Neural progenitor cell (in vitro differentiated cells): ENCODE data around the gene FBXL19. TPM values are rescaled to one million over a fixed set of nuclear protein-coding genes. Genes with fewer than 3 reads are reported as not detected.

Source experiments
- DNase-seq: peaks from one replicate; pipeline ENCODE4 v3.0.0-alpha.2; 2016; ENCODE audit warnings: low spot score
- H2AFZ ChIP-seq: fragments of 200-600 bp; sonication (generic); replicated peaks from 2 replicates; pipeline ENCODE4 v1.6.1; 2016; ENCODE audit warnings: antibody characterized with exemption
- H3F3A ChIP-seq: fragments of 200-600 bp; sonication (generic); 2 replicates; pipeline ENCODE4 v1.6.1; 2016; ENCODE audit warnings: antibody characterized with exemption, low read depth
- H3K27ac ChIP-seq: fragments of 200-600 bp; sonication (generic); 2 replicates; pipeline ENCODE4 v1.5.1; 2016; ENCODE audit warnings: mild to moderate bottlenecking
- H3K27me3 ChIP-seq: fragments of 200-600 bp; sonication (generic); 2 replicates; pipeline ENCODE4 v1.6.1; 2016; ENCODE audit warnings: mild to moderate bottlenecking, moderate library complexity
- H3K36me3 ChIP-seq: fragments of 200-600 bp; sonication (generic); 2 replicates; pipeline ENCODE4 v1.5.1; 2016
- H3K4me1 ChIP-seq: fragments of 200-600 bp; sonication (generic); 2 replicates; pipeline ENCODE4 v1.6.1; 2016; ENCODE audit warnings: mixed run types
- H3K4me2 ChIP-seq: fragments of 200-600 bp; sonication (generic); 2 replicates; pipeline ENCODE4 v1.6.1; 2016
- H3K4me3 ChIP-seq: fragments of 200-600 bp; sonication (generic); 2 replicates; pipeline ENCODE4 v1.5.1; 2016
- H3K79me2 ChIP-seq: fragments of 200-600 bp; sonication (generic); 2 replicates; pipeline ENCODE4 v1.6.1; 2016; ENCODE audit warnings: low read depth
- H3K9ac ChIP-seq: fragments of 200-600 bp; sonication (generic); 2 replicates; pipeline ENCODE4 v1.6.1; 2016
- H3K9me3 ChIP-seq: fragments of 200-600 bp; sonication (generic); 2 replicates; pipeline ENCODE4 v1.5.1; 2016; ENCODE audit warnings: low read depth
- H4K20me1 ChIP-seq: fragments of 200-600 bp; sonication (generic); 2 replicates; pipeline ENCODE4 v1.6.1; 2016; ENCODE audit warnings: low read depth
- H3K27ac Mint-ChIP-seq: 3 replicates; pipeline ENCODE4 v1.8.0; 2021; ENCODE audit warnings: mixed read lengths
- H3K27me3 Mint-ChIP-seq: 2 replicates; pipeline ENCODE4 v1.8.0; 2022; ENCODE audit warnings: low read depth, mild to moderate bottlenecking, inconsistent platforms, moderate library complexity, mixed read lengths; ENCODE audit not compliant: insufficient read depth
- H3K36me3 Mint-ChIP-seq: 3 replicates; pipeline ENCODE4 v1.8.0; 2021; ENCODE audit warnings: mixed read lengths
- H3K4me1 Mint-ChIP-seq: 3 replicates; pipeline ENCODE4 v1.8.0; 2021; ENCODE audit warnings: mixed read lengths
- H3K4me3 Mint-ChIP-seq: 3 replicates; pipeline ENCODE4 v1.8.0; 2021; ENCODE audit warnings: mild to moderate bottlenecking, moderate library complexity, mixed read lengths
- H3K9me3 Mint-ChIP-seq: 3 replicates; pipeline ENCODE4 v1.8.0; 2020; ENCODE audit warnings: mixed read lengths
- EZH2 ChIP-seq: fragments of 200-600 bp; sonication (generic); IDR thresholded peaks from 2 replicates; pipeline ENCODE4 v1.6.1; 2017; ENCODE audit warnings: antibody characterized with exemption, mild to moderate bottlenecking, moderate library complexity
- EZH2phosphoT487 ChIP-seq: fragments of 200-600 bp; sonication (generic); IDR thresholded peaks from 2 replicates; pipeline ENCODE4 v1.6.1; 2017; ENCODE audit warnings: antibody characterized with exemption
- total RNA-seq: library from RNA; depleted of rRNA; stranded (reverse); fragments of >200 nt; gene quantifications from 2 replicates; pipeline ENCODE4 v1.2.3, GENCODE V29; 2015; ENCODE audit warnings: low replicate concordance
- TF ChIP-seq, protein P1 (sequence below): fragments of 200-600 bp; sonication (generic); IDR thresholded peaks from 2 replicates; pipeline ENCODE4 v1.5.1; 2017; ENCODE audit warnings: antibody characterized with exemption, mild to moderate bottlenecking

Gene FBXL19
- total RNA-seq, 1 donor from 2014 or later = 9.2 TPM

DNA sequence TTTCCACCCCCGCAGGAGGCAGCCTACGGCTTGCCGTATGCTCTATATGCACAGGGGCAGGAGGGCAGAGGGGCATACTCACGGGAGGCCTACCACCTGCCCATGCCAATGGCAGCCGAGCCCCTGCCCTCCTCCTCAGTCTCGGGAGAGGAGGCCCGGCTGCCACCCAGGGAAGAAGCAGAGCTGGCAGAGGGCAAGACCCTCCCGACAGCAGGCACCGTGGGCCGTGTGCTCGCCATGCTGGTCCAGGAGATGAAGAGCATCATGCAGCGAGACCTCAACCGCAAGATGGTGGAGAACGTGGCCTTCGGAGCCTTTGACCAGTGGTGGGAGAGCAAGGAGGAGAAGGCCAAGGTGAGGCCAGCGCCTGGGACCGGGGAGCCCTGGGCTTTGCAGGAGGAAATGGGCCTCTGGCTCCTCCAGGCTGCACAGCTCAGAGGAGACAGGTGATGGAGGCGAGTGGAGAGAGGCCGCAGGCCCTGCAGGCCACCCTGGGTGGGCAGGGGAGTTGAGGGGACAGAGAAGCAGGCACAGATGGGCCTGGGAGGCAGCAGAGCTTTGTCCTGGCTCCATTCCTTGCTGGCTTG is 42.8 kb downstream of the FBXL19 start:
- no peak overlapping the region for H3K27ac Mint-ChIP-seq
- Histone ChIP-seq H2AFZ (no peak overlapping the region), H3K4me3 (no peak overlapping the region), H3K4me1 (no peaks in the 10 kb centered on the region), H3K27me3 (no peaks in the 10 kb centered on the region), H3K9ac (no peak overlapping the region), H3F3A (no peaks in the 10 kb centered on the region), H3K27ac (no peak overlapping the region), H4K20me1 (peaks cover 7% of the 10 kb centered on the region), H3K9me3 (no peaks in the 10 kb centered on the region), H3K36me3 (peaks cover 4% of the 10 kb centered on the region), H3K4me2 (no peak overlapping the region), H3K79me2 (no peaks in the 10 kb centered on the region)
- DNase-seq = no peak
- H3K4me3 Mint-ChIP-seq = no peak overlapping the region
- H3K4me1 Mint-ChIP-seq = no peaks in the 10 kb centered on the region
- H3K27me3 Mint-ChIP-seq = peaks cover 7% of the 10 kb centered on the region
- H3K36me3 Mint-ChIP-seq = peaks cover 40% of the 10 kb centered on the region
- H3K9me3 Mint-ChIP-seq = no peaks in the 10 kb centered on the region
- TF ChIP-seq, protein P1, sequence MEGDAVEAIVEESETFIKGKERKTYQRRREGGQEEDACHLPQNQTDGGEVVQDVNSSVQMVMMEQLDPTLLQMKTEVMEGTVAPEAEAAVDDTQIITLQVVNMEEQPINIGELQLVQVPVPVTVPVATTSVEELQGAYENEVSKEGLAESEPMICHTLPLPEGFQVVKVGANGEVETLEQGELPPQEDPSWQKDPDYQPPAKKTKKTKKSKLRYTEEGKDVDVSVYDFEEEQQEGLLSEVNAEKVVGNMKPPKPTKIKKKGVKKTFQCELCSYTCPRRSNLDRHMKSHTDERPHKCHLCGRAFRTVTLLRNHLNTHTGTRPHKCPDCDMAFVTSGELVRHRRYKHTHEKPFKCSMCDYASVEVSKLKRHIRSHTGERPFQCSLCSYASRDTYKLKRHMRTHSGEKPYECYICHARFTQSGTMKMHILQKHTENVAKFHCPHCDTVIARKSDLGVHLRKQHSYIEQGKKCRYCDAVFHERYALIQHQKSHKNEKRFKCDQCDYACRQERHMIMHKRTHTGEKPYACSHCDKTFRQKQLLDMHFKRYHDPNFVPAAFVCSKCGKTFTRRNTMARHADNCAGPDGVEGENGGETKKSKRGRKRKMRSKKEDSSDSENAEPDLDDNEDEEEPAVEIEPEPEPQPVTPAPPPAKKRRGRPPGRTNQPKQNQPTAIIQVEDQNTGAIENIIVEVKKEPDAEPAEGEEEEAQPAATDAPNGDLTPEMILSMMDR = no peak
- TF ChIP-seq EZH2 = no peak
- no peak for TF ChIP-seq EZH2phosphoT487

DNA sequence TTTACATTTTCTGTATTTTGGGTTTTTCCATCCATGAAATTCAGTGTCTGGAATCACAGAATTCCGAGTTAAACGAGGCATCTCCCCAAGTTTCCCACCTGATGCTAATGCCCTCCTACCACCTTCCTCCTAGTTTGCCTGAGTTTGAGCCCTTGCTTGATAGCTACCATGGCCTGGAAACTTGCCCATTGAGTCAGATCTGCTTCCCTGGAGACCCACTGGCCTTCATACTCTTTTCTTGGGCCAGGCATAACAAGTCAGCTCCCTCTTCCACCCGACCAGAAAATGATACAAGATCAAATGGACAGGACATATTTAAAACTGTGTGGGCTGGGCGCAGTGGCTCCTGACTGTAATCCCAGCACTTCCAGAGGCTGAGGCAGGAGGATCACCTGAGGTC is 44.4 kb downstream of the FBXL19 start:
- no peak overlapping the region for H2AFZ ChIP-seq
- Mint-ChIP-seq H3K4me3 (no peak overlapping the region), H3K36me3 (peaks cover 43% of the 10 kb centered on the region), H3K9me3 (no peaks in the 10 kb centered on the region), H3K27ac (no peak overlapping the region), H3K4me1 (no peaks in the 10 kb centered on the region), H3K27me3 (peaks cover 4% of the 10 kb centered on the region)
- H3K4me3 ChIP-seq = no peak overlapping the region
- H3K27ac ChIP-seq = no peak overlapping the region
- no peak overlapping the region for H3K4me2 ChIP-seq
- DNase-seq = no peak
- no peaks in the 10 kb centered on the region for H3K27me3 ChIP-seq
- no peak for TF ChIP-seq EZH2phosphoT487
- TF ChIP-seq EZH2 = no peak
- TF ChIP-seq, protein P1 = no peak
- H3K9ac ChIP-seq = no peak overlapping the region
- peaks cover under 1% of the 10 kb centered on the region for H3K36me3 ChIP-seq
- peaks cover 7% of the 10 kb centered on the region for H4K20me1 ChIP-seq
- H3K9me3 ChIP-seq = no peaks in the 10 kb centered on the region
- H3K79me2 ChIP-seq = no peaks in the 10 kb centered on the region
- no peaks in the 10 kb centered on the region for H3F3A ChIP-seq
- no peaks in the 10 kb centered on the region for H3K4me1 ChIP-seq

DNA sequence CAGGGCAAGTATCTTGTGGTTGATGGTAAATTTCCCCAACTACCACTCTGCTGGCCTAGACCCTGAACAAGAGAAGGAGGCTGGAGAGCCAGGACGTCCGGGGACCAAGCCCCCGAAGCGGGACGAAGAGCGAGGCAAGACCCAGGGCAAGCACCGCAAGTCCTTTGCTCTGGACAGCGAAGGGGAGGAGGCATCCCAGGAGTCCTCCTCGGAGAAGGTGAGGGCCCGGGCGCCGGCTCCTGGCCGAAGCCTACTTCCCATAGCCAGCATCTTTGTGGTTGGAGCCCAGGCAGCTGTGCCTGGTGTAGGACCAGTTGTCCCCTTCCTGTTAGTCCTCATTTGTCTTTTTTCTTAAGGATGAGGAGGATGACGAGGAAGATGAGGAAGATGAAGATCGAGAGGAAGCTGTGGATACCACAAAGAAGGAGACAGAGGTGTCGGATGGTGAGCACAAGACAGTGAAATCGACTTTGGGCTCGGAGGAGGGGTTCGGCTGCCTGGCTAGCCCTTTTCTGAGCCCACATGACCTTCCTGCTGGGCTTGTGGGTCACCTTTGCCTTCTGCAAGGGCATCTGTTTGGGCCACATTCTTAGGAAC is 46.0 kb downstream of the FBXL19 start:
- Mint-ChIP-seq H3K9me3 (no peaks in the 10 kb centered on the region), H3K36me3 (peaks cover 44% of the 10 kb centered on the region), H3K4me3 (no peak overlapping the region), H3K27me3 (peaks cover 6% of the 10 kb centered on the region), H3K27ac (no peak overlapping the region), H3K4me1 (no peaks in the 10 kb centered on the region)
- Histone ChIP-seq H3K27ac (no peak overlapping the region), H3K27me3 (no peaks in the 10 kb centered on the region), H3F3A (no peaks in the 10 kb centered on the region), H3K9me3 (no peaks in the 10 kb centered on the region), H3K79me2 (no peaks in the 10 kb centered on the region), H2AFZ (no peak overlapping the region), H4K20me1 (peaks cover 3% of the 10 kb centered on the region), H3K9ac (no peak overlapping the region), H3K4me1 (no peaks in the 10 kb centered on the region), H3K4me3 (no peak overlapping the region), H3K36me3 (no peaks in the 10 kb centered on the region), H3K4me2 (no peak overlapping the region)
- DNase-seq = no peak
- TF ChIP-seq, protein P1 = no peak
- TF ChIP-seq EZH2 = no peak
- no peak for TF ChIP-seq EZH2phosphoT487
